ENCODE measurements around the gene ZNF277.
"Not testable (repeated sequence)": the region's sequence is repeated elsewhere in the genome, so short reads cannot be mapped to it uniquely, and the experiment has no call there.

The ZNF277 gene

GRCh38 chr7:112350585-112350984, 144.1 kb downstream of the ZNF277 start:
- no peak for DNase-seq (ENCODE audit: low read depth, low spot score)

GRCh38 chr7:112356596-112356995, 150.1 kb downstream of the ZNF277 start:
- DNase-seq (ENCODE audit: low read depth, low spot score), result no peak

GRCh38 chr7:112357136-112357535, 150.6 kb downstream of the ZNF277 start:
- no peak for DNase-seq (ENCODE audit: low read depth, low spot score)

GRCh38 chr7:112358513-112358912, 152.0 kb downstream of the ZNF277 start:
- no peak for DNase-seq (ENCODE audit: low read depth, low spot score)

GRCh38 chr7:112359086-112359485, 152.6 kb downstream of the ZNF277 start:
- no peak for DNase-seq (ENCODE audit: low read depth, low spot score)

GRCh38 chr7:112360681-112361080, 154.2 kb downstream of the ZNF277 start:
- DNase-seq (ENCODE audit: low read depth, low spot score), result no peak

GRCh38 chr7:112361154-112361553, 154.7 kb downstream of the ZNF277 start:
- no peak for DNase-seq (ENCODE audit: low read depth, low spot score)

GRCh38 chr7:112362053-112362650, 155.7 kb downstream of the ZNF277 start:
- no peak for DNase-seq (ENCODE audit: low read depth, low spot score)

- DNase-seq (ENCODE audit: low read depth, low spot score), result no peak
Measured at GRCh38 chr7:112362731-112363131, 156.2 kb downstream of the ZNF277 start.

- DNase-seq (ENCODE audit: low read depth, low spot score), result no peak
Measured at GRCh38 chr7:112364388-112364787, 157.9 kb downstream of the ZNF277 start.

- no peak for DNase-seq (ENCODE audit: low read depth, low spot score)
Measured at GRCh38 chr7:112365551-112365950, 159.1 kb downstream of the ZNF277 start.

- no peak for DNase-seq (ENCODE audit: low read depth, low spot score)
Measured at GRCh38 chr7:112366886-112367285, 160.4 kb downstream of the ZNF277 start.

- DNase-seq (ENCODE audit: low read depth, low spot score), result no peak
Measured at GRCh38 chr7:112370436-112370835, 163.9 kb downstream of the ZNF277 start.

GRCh38 chr7:112371701-112372100, 165.2 kb downstream of the ZNF277 start:
- no peak for DNase-seq (ENCODE audit: low read depth, low spot score)

- DNase-seq (ENCODE audit: low read depth, low spot score), result no peak
Measured at GRCh38 chr7:112372101-112372500, 165.6 kb downstream of the ZNF277 start.

GRCh38 chr7:112377593-112377992, 171.1 kb downstream of the ZNF277 start:
- DNase-seq (ENCODE audit: low read depth, low spot score), result no peak

GRCh38 chr7:112381311-112382091, 175.0 kb downstream of the ZNF277 start:
- DNase-seq (ENCODE audit: low read depth, low spot score), result no peak

- DNase-seq (ENCODE audit: low read depth, low spot score), result peak; percentile 20
Measured at GRCh38 chr7:112383671-112384417, 177.3 kb downstream of the ZNF277 start.

GRCh38 chr7:112385516-112385915, 179.0 kb downstream of the ZNF277 start:
- no peak for DNase-seq (ENCODE audit: low read depth, low spot score)

GRCh38 chr7:112386619-112387018, 180.1 kb downstream of the ZNF277 start:
- no peak for DNase-seq (ENCODE audit: low read depth, low spot score)

GRCh38 chr7:112390167-112390566, 183.7 kb downstream of the ZNF277 start:
- DNase-seq (ENCODE audit: low read depth, low spot score), result no peak

- DNase-seq (ENCODE audit: low read depth, low spot score), result not testable (repeated sequence)
Measured at GRCh38 chr7:112391079-112391821, 184.8 kb downstream of the ZNF277 start.

All from iPS DF 19.7 (cell line).